ENCODE measurements around the gene IL18RAP. TPM values are rescaled to one million over a fixed set of nuclear protein-coding genes. Genes with fewer than 3 reads are reported as not detected.

Gene IL18RAP
- polyA plus RNA-seq, 1 donor from 2014 or later, result not detected

- Histone ChIP-seq H3K4me2 (ENCODE audit: low read length) (no peak overlapping the region), H3K27me3 (ENCODE audit: insufficient read depth, low read depth, low read length) (no peaks in the 10 kb centered on the region), H3F3A (ENCODE audit: insufficient read depth, low read length, poor library complexity, severe bottlenecking) (no peaks in the 10 kb centered on the region), H3K27ac (ENCODE audit: low read length) (no peak overlapping the region), H3K9me2 (ENCODE audit: insufficient read depth, low read length) (no peaks in the 10 kb centered on the region), H3K79me2 (replicated peaks; ENCODE audit: insufficient read depth, low read length) (no peaks in the 10 kb centered on the region), H3K4me3 (ENCODE audit: low read length) (no peak overlapping the region), H3K9me3 (ENCODE audit: low read length) (no peaks in the 10 kb centered on the region), H4K20me1 (ENCODE audit: insufficient read depth) (no peaks in the 10 kb centered on the region), H3K36me3 (ENCODE audit: insufficient read depth, low read length) (no peaks in the 10 kb centered on the region), H2AFZ (ENCODE audit: low read depth, low read length) (no peak overlapping the region), H3K9ac (ENCODE audit: low read length) (no peak overlapping the region)
- TF ChIP-seq SMC3 (conservative IDR thresholded peaks at IDR 0.05; ENCODE audit: poor library complexity), result peak; percentile 63
- no peak for TF ChIP-seq MXI1 (conservative IDR thresholded peaks at IDR 0.05; ENCODE audit: poor library complexity, severe bottlenecking)
- no peak for TF ChIP-seq POLR2AphosphoS5 (IDR thresholded peaks at IDR 0.05)
- no peak for TF ChIP-seq TAF1 (IDR thresholded peaks at IDR 0.05; ENCODE audit: low read depth)
- TF ChIP-seq REST (IDR thresholded peaks at IDR 0.05; ENCODE audit: borderline replicate concordance), result no peak
- TF ChIP-seq EP300 (conservative IDR thresholded peaks at IDR 0.05; ENCODE audit: poor library complexity, severe bottlenecking), result no peak
- TF ChIP-seq CTCF (IDR thresholded peaks at IDR 0.05; ENCODE audit: poor library complexity, severe bottlenecking), result peak; percentile 67
- TF ChIP-seq EZH2 (IDR thresholded peaks at IDR 0.05; ENCODE audit: borderline replicate concordance, insufficient read depth, low read length, poor library complexity, severe bottlenecking), result no peak
- peak; percentile 65 for TF ChIP-seq RAD21 (conservative IDR thresholded peaks at IDR 0.05)
Observed at GRCh38 chr2:102442967-102443828, 20.2 kb downstream of the IL18RAP start.

GRCh38 chr2:102444233-102444632 lies 21.3 kb downstream of the IL18RAP start:
- no peak overlapping the region for H3K27ac ChIP-seq (ENCODE audit: low read length)
- no peaks in the 10 kb centered on the region for H3K9me2 ChIP-seq (ENCODE audit: insufficient read depth, low read length)
- H3K36me3 ChIP-seq (ENCODE audit: insufficient read depth, low read length), result no peaks in the 10 kb centered on the region
- H3K27me3 ChIP-seq (ENCODE audit: insufficient read depth, low read depth, low read length), result no peaks in the 10 kb centered on the region
- H3K9ac ChIP-seq (ENCODE audit: low read length), result no peak overlapping the region
- H3F3A ChIP-seq (ENCODE audit: insufficient read depth, low read length, poor library complexity, severe bottlenecking), result no peaks in the 10 kb centered on the region
- H3K4me3 ChIP-seq (ENCODE audit: low read length), result no peak overlapping the region
- H3K79me2 ChIP-seq (replicated peaks; ENCODE audit: insufficient read depth, low read length), result no peaks in the 10 kb centered on the region
- TF ChIP-seq MXI1 (conservative IDR thresholded peaks at IDR 0.05; ENCODE audit: poor library complexity, severe bottlenecking) (no peak), SMC3 (conservative IDR thresholded peaks at IDR 0.05; ENCODE audit: poor library complexity) (no peak), CTCF (IDR thresholded peaks at IDR 0.05; ENCODE audit: poor library complexity, severe bottlenecking) (no peak), REST (IDR thresholded peaks at IDR 0.05; ENCODE audit: borderline replicate concordance) (no peak), TAF1 (IDR thresholded peaks at IDR 0.05; ENCODE audit: low read depth) (no peak), EZH2 (IDR thresholded peaks at IDR 0.05; ENCODE audit: borderline replicate concordance, insufficient read depth, low read length, poor library complexity, severe bottlenecking) (no peak), RAD21 (conservative IDR thresholded peaks at IDR 0.05) (no peak), EP300 (conservative IDR thresholded peaks at IDR 0.05; ENCODE audit: poor library complexity, severe bottlenecking) (no peak), POLR2AphosphoS5 (IDR thresholded peaks at IDR 0.05) (no peak)
- H3K9me3 ChIP-seq (ENCODE audit: low read length), result no peaks in the 10 kb centered on the region
- no peaks in the 10 kb centered on the region for H4K20me1 ChIP-seq (ENCODE audit: insufficient read depth)
- no peak overlapping the region for H3K4me2 ChIP-seq (ENCODE audit: low read length)
- no peak overlapping the region for H2AFZ ChIP-seq (ENCODE audit: low read depth, low read length)

Data from neural cell (in vitro differentiated cells).